Panc1 (cell line): ENCODE results near the gene CHST11. TPM values are rescaled to one million over a fixed set of nuclear protein-coding genes. Genes with fewer than 3 reads are reported as not detected.

Experiments
- ATAC-seq: fragments of 200-7000 bp; cut with Tn5 transposase; 2 replicates; pipeline ENCODE4 v1.9.1; 2020; ENCODE audit warnings: mild to moderate bottlenecking, moderate library complexity
- BruUV-seq: library from RNA; stranded (reverse); fragments of 400-500 nt; replicated peaks from 2 replicates; lab custom pipeline; 2021; lab: Mats Ljungman, UMichigan
- CTCF ChIA-PET: fragments of 300-600 bp; sonication (Branson Sonifier 250); formaldehyde crosslinking; loops from one replicate; lab custom pipeline; 2022; ENCODE audit warnings: antibody characterized with exemption; lab: Charles Lee
- POLR2A ChIA-PET: fragments of 300-600 bp; sonication (Branson Sonifier 250); formaldehyde crosslinking; loops from one replicate; lab custom pipeline; 2022; ENCODE audit warnings: antibody characterized with exemption; lab: Charles Lee
- DNase-seq: peaks from one replicate; pipeline ENCODE4 v3.0.0-alpha.2; 2010; ENCODE audit warnings: low read depth, low spot score
- H3K27ac ChIP-seq: 2 replicates; pipeline ENCODE4 v1.5.1; 2011; ENCODE audit warnings: mild to moderate bottlenecking, low read length, inconsistent platforms
- H3K27me3 ChIP-seq: fragments of 200-500 bp; sonication (Bioruptor generic); 2 replicates; pipeline ENCODE4 v1.6.0; 2014; ENCODE audit warnings: low read length, inconsistent platforms; ENCODE audit not compliant: control insufficient read depth, insufficient read depth
- H3K36me3 ChIP-seq: fragments of 200-500 bp; sonication (Bioruptor generic); 2 replicates; pipeline ENCODE4 v1.5.1; 2014; ENCODE audit warnings: inconsistent platforms, mild to moderate bottlenecking, low read length, moderate library complexity; ENCODE audit not compliant: control insufficient read depth, insufficient read depth
- H3K4me1 ChIP-seq: 2 replicates; pipeline ENCODE4 v1.5.1; 2011; ENCODE audit warnings: inconsistent platforms, mild to moderate bottlenecking, low read length, moderate library complexity; ENCODE audit not compliant: control insufficient read depth, insufficient read depth
- H3K4me3 ChIP-seq, 2 experiments: 2 replicates each; pipeline ENCODE4 v1.5.1; 2011 to 2012; ENCODE audit warnings: low read depth in 2 of 2, low read length in 2 of 2, mild to moderate bottlenecking in 2 of 2, inconsistent platforms in 1 of 2, moderate library complexity in 1 of 2
- H3K9me3 ChIP-seq: fragments of 200-500 bp; sonication (Bioruptor generic); 2 replicates; pipeline ENCODE4 v1.5.1; 2014; ENCODE audit warnings: low read depth, mild to moderate bottlenecking, inconsistent platforms, low read length, moderate library complexity; ENCODE audit not compliant: control insufficient read depth, insufficient read depth
- POLR2AphosphoS5 ChIP-seq: IDR thresholded peaks from 2 replicates; pipeline ENCODE4 v1.6.1; 2012; ENCODE audit warnings: mild to moderate bottlenecking, low read depth, low read length, moderate library complexity
- SIN3A ChIP-seq: IDR thresholded peaks from 2 replicates; pipeline ENCODE4 v1.6.1; 2012; ENCODE audit warnings: low read depth, mild to moderate bottlenecking, low read length, moderate library complexity, borderline replicate concordance; ENCODE audit not compliant: insufficient read depth
- TCF7L2 ChIP-seq: IDR thresholded peaks from 2 replicates; pipeline ENCODE4 v1.6.1; 2011; ENCODE audit warnings: mild to moderate bottlenecking, low read depth, low read length, inconsistent platforms
- in situ Hi-C: cut with HindIII; loops from 2 replicates; pipeline ENCODE4 v1.10.0; 2016; ENCODE audit warnings: low sequenced_read_pairs, low pct_unique_long_range_greater_than_20kb
- intact Hi-C: fragments of 100-400 bp; cut with micrococcal nuclease; formaldehyde crosslinking; loops from one replicate; pipeline ENCODE4 v1.10.0; 2022; ENCODE audit not compliant: unreplicated experiment
- total RNA-seq: library from RNA; stranded (reverse); gene quantifications from one replicate; pipeline ENCODE4 v1.2.1, GENCODE V29; 2021; ENCODE audit not compliant: unreplicated experiment
- TF ChIP-seq, protein P1 (sequence below): fragments of 450-650 bp; IDR thresholded peaks from 2 replicates; pipeline ENCODE4 v1.5.1; 2017; ENCODE audit warnings: mild to moderate bottlenecking
- TF ChIP-seq, protein P2 (sequence below), 2 experiments: IDR thresholded peaks; 2 replicates each; pipeline ENCODE4 v1.6.1; 2011 to 2012; ENCODE audit warnings: low read depth in 2 of 2, control low read depth in 1 of 2, low read length in 1 of 2, mild to moderate bottlenecking in 1 of 2, moderate library complexity in 1 of 2; ENCODE audit not compliant: insufficient read depth in 1 of 2

The CHST11 gene
- total RNA-seq, 1 experiment from 2014 or later, result 11.4 TPM

DNA sequence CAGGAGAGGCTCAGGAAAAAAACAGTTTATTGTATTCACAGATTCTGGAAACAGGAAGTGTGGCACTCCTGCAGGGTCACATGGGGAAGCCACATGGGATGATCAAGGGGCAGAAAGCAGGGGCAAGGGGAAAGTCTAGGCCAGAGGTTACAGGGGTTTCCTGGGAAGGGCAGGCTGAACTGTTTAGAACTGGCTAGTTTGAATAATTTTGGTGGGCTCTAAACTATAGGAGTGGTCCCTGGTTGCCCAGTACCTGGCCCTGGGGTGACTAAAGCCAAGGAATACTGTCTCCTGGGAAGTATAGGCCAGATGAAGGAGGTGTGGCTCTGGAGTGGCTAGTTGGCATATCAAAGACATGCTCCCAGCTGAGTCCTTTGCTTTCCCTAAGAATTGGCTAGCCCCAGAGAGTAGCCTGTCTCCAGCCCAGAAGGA lies 332.1 kb downstream of the CHST11 start:
- ChIA-PET CTCF (no interaction called here), POLR2A (interaction anchor here (0.7 kb wide), 1 partner anchor 54 kb away, joined by 3 read pairs; no protein-coding TSS in a partner anchor)
- BruUV-seq, result no TSS peak
- no peaks in the 10 kb centered on the region for H3K36me3 ChIP-seq
- no peak; the same call in 1 of the 2 replicates for ATAC-seq
- no peak overlapping the region for H3K4me3 ChIP-seq
- TF ChIP-seq TCF7L2 (no peak), SIN3A (no peak), POLR2AphosphoS5 (no peak)
- TF ChIP-seq, protein P1, sequence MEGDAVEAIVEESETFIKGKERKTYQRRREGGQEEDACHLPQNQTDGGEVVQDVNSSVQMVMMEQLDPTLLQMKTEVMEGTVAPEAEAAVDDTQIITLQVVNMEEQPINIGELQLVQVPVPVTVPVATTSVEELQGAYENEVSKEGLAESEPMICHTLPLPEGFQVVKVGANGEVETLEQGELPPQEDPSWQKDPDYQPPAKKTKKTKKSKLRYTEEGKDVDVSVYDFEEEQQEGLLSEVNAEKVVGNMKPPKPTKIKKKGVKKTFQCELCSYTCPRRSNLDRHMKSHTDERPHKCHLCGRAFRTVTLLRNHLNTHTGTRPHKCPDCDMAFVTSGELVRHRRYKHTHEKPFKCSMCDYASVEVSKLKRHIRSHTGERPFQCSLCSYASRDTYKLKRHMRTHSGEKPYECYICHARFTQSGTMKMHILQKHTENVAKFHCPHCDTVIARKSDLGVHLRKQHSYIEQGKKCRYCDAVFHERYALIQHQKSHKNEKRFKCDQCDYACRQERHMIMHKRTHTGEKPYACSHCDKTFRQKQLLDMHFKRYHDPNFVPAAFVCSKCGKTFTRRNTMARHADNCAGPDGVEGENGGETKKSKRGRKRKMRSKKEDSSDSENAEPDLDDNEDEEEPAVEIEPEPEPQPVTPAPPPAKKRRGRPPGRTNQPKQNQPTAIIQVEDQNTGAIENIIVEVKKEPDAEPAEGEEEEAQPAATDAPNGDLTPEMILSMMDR, result no peak
- TF ChIP-seq, protein P2, sequence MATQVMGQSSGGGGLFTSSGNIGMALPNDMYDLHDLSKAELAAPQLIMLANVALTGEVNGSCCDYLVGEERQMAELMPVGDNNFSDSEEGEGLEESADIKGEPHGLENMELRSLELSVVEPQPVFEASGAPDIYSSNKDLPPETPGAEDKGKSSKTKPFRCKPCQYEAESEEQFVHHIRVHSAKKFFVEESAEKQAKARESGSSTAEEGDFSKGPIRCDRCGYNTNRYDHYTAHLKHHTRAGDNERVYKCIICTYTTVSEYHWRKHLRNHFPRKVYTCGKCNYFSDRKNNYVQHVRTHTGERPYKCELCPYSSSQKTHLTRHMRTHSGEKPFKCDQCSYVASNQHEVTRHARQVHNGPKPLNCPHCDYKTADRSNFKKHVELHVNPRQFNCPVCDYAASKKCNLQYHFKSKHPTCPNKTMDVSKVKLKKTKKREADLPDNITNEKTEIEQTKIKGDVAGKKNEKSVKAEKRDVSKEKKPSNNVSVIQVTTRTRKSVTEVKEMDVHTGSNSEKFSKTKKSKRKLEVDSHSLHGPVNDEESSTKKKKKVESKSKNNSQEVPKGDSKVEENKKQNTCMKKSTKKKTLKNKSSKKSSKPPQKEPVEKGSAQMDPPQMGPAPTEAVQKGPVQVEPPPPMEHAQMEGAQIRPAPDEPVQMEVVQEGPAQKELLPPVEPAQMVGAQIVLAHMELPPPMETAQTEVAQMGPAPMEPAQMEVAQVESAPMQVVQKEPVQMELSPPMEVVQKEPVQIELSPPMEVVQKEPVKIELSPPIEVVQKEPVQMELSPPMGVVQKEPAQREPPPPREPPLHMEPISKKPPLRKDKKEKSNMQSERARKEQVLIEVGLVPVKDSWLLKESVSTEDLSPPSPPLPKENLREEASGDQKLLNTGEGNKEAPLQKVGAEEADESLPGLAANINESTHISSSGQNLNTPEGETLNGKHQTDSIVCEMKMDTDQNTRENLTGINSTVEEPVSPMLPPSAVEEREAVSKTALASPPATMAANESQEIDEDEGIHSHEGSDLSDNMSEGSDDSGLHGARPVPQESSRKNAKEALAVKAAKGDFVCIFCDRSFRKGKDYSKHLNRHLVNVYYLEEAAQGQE (IDR thresholded peaks at IDR 0.05; ENCODE audit: insufficient read depth in 1 of 2, low read depth in 2 of 2, low read length in 1 of 2), result no peak
- in situ Hi-C loops (no loop called here), intact Hi-C loops (no loop called here)
- H3K27me3 ChIP-seq, result no peaks in the 10 kb centered on the region
- H3K9me3 ChIP-seq, result no peaks in the 10 kb centered on the region
- H3K4me1 ChIP-seq, result no peaks in the 10 kb centered on the region; the same call in 1 of the 2 replicates
- DNase-seq, result no peak
- H3K27ac ChIP-seq, result no peak overlapping the region

DNA sequence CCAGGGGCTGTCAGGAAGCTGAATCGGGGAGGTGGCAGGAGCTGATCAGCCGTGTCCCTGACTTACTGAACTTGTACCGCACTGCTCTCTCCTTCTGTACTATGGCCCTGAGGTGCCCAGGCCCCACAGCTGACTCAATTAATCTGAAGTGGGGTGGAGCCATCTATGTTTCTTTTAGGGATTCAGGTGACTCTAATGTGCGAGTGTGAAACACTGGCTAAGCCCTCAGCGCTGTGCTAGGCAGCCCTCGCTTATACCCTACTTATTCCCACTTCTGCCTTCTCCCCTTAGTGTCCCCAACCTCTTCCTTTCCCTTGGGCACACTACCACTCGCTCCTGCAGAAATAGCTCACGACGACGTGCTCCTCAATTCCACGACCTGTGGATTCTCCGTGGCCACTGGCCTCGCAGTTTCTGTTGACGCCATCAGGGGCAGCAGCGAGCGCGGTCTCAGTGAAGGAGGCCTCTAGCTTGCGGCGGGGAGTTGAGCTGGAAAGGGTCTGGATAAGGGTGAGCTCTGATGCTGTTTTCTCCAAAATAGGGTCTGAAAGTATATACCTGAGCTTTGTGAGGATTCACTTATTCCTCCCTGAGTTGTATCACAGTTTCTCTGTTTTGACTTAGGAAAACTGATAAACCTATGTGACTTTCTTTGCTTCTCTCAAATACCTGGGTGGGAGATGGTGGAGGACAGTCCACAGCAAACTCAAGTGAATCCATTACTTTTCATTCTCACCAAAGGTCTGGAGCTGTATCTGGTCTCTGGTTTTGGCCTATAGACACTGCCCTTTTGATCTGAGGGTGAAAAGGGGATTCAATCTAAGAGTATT lies 333.8 kb downstream of the CHST11 start:
- DNase-seq (peak; percentile 15), ATAC-seq (peak; percentile 83)
- Histone ChIP-seq H3K27ac (no peak overlapping the region), H3K4me1 (no peaks in the 10 kb centered on the region; the same call in 1 of the 2 replicates), H3K4me3 (peak overlapping the region in 1 of 2 experiments; percentile 25; a peak in 1 of 4 replicates), H3K27me3 (no peaks in the 10 kb centered on the region), H3K36me3 (no peaks in the 10 kb centered on the region), H3K9me3 (no peaks in the 10 kb centered on the region)
- TF ChIP-seq TCF7L2, result no peak
- TF ChIP-seq, protein P1, result peak; percentile 95
- no TSS peak for BruUV-seq
- ChIA-PET CTCF (interaction anchor here (0.5 to 0.9 kb wide), 3 partner anchors 10 to 109 kb away, joined by 3 to 7 read pairs (median 3); no protein-coding TSS in a partner anchor), POLR2A (interaction anchor here (0.5 to 0.8 kb wide), 2 partner anchors 353 to 446 kb away, joined by 3 read pairs; partner anchors contain the start of gene APPL2)
- in situ Hi-C loops (no loop called here), intact Hi-C loops (no loop called here)
